Thoracic aorta (tissue), 2 donors: ENCODE data around the gene IFNAR2. TPM values are rescaled to one million over a fixed set of nuclear protein-coding genes. Genes with fewer than 3 reads are reported as not detected.

Source experiments
- ATAC-seq: fragments of 150-250 bp; one replicate; pipeline ENCODE4 v1.8.0; 2017; ENCODE audit warnings: low read depth; ENCODE audit not compliant: insufficient number of reproducible peaks, low FRiP score
- DNase-seq: peaks from one replicate; pipeline ENCODE4 v3.0.0-alpha.2; 2020; ENCODE audit warnings: low spot score
- H3K27ac ChIP-seq, 2 donors: fragments of 200-600 bp; sonication (generic); 1 replicate in 1 of 2; 2 replicates in 1 of 2; pipeline ENCODE4 v1.5.1; 2016; ENCODE audit warnings: mild to moderate bottlenecking in 2 of 2, moderate library complexity in 2 of 2
- H3K27me3 ChIP-seq: fragments of 200-600 bp; sonication (generic); replicated peaks from 2 replicates; pipeline ENCODE4 v1.6.0; 2016; ENCODE audit warnings: mild to moderate bottlenecking; ENCODE audit not compliant: insufficient read depth
- H3K36me3 ChIP-seq: fragments of 200-600 bp; sonication (generic); one replicate; pipeline ENCODE4 v1.5.1; 2016
- H3K4me1 ChIP-seq, 2 donors: fragments of 200-600 bp; sonication (generic); 1 replicate in 1 of 2; 2 replicates in 1 of 2; pipeline versions ENCODE4 v1.5.1 to v1.6.0; 2016; ENCODE audit warnings: low read depth in 2 of 2, mild to moderate bottlenecking in 1 of 2; ENCODE audit not compliant: control insufficient read depth in 1 of 2
- H3K4me3 ChIP-seq: fragments of 200-600 bp; sonication (generic); 2 replicates; pipeline ENCODE4 v1.5.1; 2016; ENCODE audit warnings: mild to moderate bottlenecking
- H3K9me3 ChIP-seq: fragments of 200-600 bp; sonication (generic); 2 replicates; pipeline ENCODE4 v1.5.1; 2016
- total RNA-seq, 2 donors: library from RNA; depleted of rRNA; stranded (reverse); fragments of >200 nt; gene quantifications; one replicate each; pipeline versions ENCODE4 v1.1.0 to v1.2.3, GENCODE V29; 2016
- TF ChIP-seq, protein P1 (sequence below): fragments of 200-600 bp; sonication (generic); IDR thresholded peaks from one replicate; pipeline ENCODE4 v1.5.1; 2019; ENCODE audit warnings: antibody characterized with exemption

IFNAR2 gene
- total RNA-seq, 2 donors from 2014 or later, result 15.2 to 36.1 TPM

- TF ChIP-seq, protein P1, sequence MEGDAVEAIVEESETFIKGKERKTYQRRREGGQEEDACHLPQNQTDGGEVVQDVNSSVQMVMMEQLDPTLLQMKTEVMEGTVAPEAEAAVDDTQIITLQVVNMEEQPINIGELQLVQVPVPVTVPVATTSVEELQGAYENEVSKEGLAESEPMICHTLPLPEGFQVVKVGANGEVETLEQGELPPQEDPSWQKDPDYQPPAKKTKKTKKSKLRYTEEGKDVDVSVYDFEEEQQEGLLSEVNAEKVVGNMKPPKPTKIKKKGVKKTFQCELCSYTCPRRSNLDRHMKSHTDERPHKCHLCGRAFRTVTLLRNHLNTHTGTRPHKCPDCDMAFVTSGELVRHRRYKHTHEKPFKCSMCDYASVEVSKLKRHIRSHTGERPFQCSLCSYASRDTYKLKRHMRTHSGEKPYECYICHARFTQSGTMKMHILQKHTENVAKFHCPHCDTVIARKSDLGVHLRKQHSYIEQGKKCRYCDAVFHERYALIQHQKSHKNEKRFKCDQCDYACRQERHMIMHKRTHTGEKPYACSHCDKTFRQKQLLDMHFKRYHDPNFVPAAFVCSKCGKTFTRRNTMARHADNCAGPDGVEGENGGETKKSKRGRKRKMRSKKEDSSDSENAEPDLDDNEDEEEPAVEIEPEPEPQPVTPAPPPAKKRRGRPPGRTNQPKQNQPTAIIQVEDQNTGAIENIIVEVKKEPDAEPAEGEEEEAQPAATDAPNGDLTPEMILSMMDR, result no peak
- H3K9me3 ChIP-seq, result no peaks in the 10 kb centered on the region
- H3K27me3 ChIP-seq, result no peaks in the 10 kb centered on the region
Measured at GRCh38 chr21:33244779-33245105, 15.0 kb downstream of the IFNAR2 start.

GRCh38 chr21:33245289-33245918, 15.7 kb downstream of the IFNAR2 start:
- Histone ChIP-seq H3K27me3 (no peaks in the 10 kb centered on the region), H3K36me3 (peaks cover 32% of the 10 kb centered on the region), H3K27ac (no peak overlapping the region), H3K9me3 (no peaks in the 10 kb centered on the region), H3K4me1 (no peaks in the 10 kb centered on the region), H3K4me3 (no peak overlapping the region)
- DNase-seq, result no peak
- TF ChIP-seq, protein P1, result no peak
- no peak for ATAC-seq

More at GRCh38 chr21:33244779-33245105, 15.0 kb downstream of the IFNAR2 start:
- no peak for DNase-seq
- no peaks in the 10 kb centered on the region for H3K4me1 ChIP-seq
- H3K27ac ChIP-seq, result no peak overlapping the region
- no peak for ATAC-seq
- H3K4me3 ChIP-seq, result no peak overlapping the region
- H3K36me3 ChIP-seq, result peaks cover 28% of the 10 kb centered on the region

GRCh38 chr21:33246506-33246905, 16.8 kb downstream of the IFNAR2 start:
- ATAC-seq (no peak), DNase-seq (no peak)
- no peaks in the 10 kb centered on the region for H3K27me3 ChIP-seq
- H3K4me1 ChIP-seq, result no peaks in the 10 kb centered on the region
- no peaks in the 10 kb centered on the region for H3K9me3 ChIP-seq
- TF ChIP-seq, protein P1, result no peak
- H3K27ac ChIP-seq, result no peak overlapping the region
- peaks cover 40% of the 10 kb centered on the region for H3K36me3 ChIP-seq
- no peak overlapping the region for H3K4me3 ChIP-seq

- Histone ChIP-seq H3K9me3 (no peaks in the 10 kb centered on the region), H3K36me3 (peaks cover 40% of the 10 kb centered on the region), H3K27ac (no peak overlapping the region), H3K4me3 (no peak overlapping the region), H3K4me1 (no peaks in the 10 kb centered on the region), H3K27me3 (no peaks in the 10 kb centered on the region)
- TF ChIP-seq, protein P1, result no peak
- DNase-seq (no peak), ATAC-seq (no peak)
Measured at GRCh38 chr21:33246963-33247362, 17.2 kb downstream of the IFNAR2 start.

DNA sequence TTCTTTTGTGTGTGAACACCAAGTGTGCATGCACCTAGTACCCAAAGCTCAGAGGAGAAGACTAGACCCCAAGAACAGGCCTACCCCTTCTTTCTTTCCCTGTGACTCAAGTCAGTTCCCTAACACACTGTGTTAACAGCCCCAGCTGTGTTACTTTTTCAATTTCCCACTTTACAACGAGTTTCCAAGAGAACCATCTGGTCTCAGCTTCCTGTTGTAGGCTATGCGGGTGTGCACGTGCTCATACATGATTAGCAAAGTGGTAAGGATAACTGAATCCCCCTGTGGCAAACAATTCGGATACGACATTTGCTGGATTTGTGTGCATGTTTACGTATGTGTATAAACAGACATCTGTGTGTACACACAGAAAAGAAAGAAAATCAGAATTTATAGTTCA, 17.9 kb downstream of the IFNAR2 start:
- TF ChIP-seq, protein P1, result no peak
- Histone ChIP-seq H3K27me3 (no peaks in the 10 kb centered on the region), H3K36me3 (peaks cover 40% of the 10 kb centered on the region), H3K4me3 (no peak overlapping the region), H3K9me3 (no peaks in the 10 kb centered on the region), H3K4me1 (no peaks in the 10 kb centered on the region), H3K27ac (no peak overlapping the region)
- no peak for DNase-seq
- ATAC-seq, result no peak
